Activated CD4-positive, alpha-beta T cell treated with anti-CD3 and anti-CD28 coated beads, Interleukin-2, amount 50 U/mL, for 48 hours (primary cell): ENCODE results near the gene CACNA1C.
"Not testable (repeated sequence)": the region's sequence is repeated elsewhere in the genome, so short reads cannot be mapped to it uniquely, and the experiment has no call there.

Experiments used
- DNase-seq, 2 experiments: peaks; one replicate each; pipeline ENCODE4 v3.0.0-alpha.2; 2020

CACNA1C gene

GRCh38 chr12:2735432-2735831 lies 682.6 kb downstream of the CACNA1C start:
- DNase-seq = no peak

DNA sequence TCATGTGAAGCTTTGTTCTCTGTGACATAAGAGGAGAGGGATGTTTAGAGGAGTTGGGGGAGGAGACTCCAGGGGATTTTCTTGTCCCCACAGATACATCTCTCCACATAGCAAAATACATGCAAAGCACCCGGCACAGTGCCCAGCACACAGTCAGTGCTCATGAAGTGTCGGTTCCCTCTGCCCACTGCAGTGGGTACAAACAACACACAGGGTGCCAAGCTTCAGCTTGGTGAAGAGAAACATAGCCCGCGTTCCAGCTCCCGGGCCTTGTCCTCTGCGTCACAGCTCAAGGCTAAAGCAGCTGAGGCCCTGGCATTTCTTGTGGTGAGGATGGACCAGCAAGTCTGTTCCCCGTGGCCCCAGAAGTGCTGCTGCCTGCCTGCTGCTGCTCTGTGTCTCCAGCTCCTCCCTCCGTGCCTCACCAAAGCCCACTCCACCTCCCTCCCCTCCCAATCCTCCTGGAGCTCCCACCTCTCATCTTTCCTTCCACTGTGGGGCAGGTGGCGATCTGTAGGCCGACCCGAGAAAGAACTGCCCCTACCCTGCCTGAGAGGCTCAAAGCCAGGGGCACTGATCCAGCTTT lies 685.0 kb downstream of the CACNA1C start:
- DNase-seq = no peak

- no peak for DNase-seq
Measured at GRCh38 chr12:2739069-2739468, 686.3 kb downstream of the CACNA1C start.

- DNase-seq = no peak
Measured at GRCh38 chr12:2739832-2740641, 687.2 kb downstream of the CACNA1C start.

DNA sequence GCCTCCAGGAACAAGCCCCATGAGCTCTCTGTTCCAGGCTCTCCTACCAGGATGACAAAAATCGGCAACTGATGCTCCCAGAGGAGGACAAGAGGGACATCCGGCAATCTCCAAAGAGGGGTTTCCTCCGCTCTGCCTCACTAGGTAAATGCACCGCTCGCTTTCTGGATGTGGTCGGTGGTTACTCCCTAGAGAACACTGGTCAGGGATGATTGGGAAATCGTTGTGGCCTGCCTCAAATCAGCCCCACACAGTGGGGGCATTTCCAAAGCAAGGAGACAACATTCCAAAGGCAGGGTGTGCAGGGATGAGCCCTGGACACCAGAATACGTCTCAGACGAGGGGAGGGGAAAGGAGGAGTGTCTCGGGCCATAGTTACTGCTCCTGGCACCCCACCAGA lies 689.2 kb downstream of the CACNA1C start:
- DNase-seq = not testable (repeated sequence)

DNA sequence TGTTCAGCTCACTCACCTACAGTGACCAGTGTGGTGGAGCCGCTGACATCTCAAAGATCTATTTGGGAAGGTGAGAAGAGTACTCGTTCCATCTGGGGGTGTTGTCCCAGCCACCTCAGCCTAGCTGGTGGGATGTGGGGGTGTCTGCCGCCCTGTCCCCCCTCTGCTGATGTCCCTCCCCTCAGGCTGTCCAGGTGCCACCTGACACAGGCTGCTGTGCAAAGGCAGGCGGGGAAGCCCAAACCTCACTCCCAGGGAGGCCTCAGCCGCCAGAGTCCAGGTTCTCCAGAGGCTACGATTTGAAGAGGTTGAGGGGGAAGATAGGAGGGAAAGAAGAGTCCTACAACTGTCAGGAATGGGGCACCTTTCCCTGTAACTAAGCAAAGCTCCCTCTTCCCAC lies 690.7 kb downstream of the CACNA1C start:
- DNase-seq = no peak

DNA sequence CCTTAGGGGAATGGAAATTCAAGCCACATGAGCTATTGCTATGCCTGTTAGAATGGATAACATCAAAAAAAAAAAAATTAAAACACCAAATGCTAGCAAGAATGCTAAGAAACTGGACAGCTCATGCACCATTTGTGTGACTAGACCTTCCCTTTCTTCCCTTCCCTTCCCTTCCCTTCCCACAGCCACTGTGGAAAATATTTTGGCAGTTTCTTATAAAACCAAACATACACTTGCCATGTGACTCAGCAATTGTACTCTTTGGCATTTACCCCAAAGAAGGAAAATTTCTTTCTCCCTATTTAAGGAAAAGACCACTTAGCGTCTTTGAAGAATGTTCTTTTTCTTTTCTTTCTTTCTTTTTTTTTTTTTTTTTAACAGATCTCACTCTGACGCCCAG lies 692.9 kb downstream of the CACNA1C start:
- DNase-seq = no peak
